ENCODE data around the gene TBX3.
A peak's percentile ranks its signal among the peaks of the same experiment; 100 is the strongest.

Gene TBX3

DNA sequence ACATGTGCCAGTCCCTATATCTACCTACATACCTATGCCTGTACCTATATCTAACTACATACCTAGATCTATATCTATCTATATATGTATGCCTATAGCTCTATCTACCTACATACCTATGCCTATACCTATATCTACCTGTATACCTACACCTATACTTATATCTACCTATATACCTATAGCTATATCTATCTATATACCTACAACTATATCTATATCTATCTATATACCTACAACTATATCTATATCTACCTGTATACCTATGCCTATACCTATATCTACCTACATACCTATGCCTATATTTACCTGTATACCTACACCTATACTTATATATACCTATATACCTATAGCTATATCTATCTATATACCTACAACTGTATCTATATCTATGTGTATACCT lies 56.6 kb downstream of the TBX3 start:
- DNase-seq (ENCODE audit: low read depth in 2 of 2), result no peak

DNA sequence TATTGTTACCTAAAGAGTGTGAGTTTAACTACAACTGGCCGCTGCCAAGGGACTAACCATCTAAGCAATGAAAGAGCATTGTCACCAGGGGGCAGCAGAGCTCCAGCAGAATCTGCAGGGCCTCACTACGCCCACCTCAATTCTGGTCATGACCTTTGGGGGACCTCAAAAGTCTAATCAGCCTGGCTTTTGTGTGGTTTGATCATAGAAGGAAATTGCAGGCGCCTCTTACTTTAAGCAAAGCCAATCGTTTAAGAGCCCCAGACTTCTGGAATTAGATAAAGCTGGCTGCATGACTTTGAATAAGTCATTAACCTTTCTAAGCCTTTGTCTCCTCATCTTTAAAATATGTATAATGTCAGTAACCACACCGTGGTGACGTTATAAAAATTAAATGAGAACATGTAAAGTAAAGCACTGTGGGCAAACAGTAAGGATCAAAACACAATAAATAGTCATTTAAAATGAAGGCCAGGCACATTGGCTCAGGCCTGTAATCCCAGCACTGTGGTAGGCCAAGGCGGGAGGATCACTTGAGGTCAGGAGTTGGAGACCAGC lies 58.6 kb downstream of the TBX3 start:
- DNase-seq (ENCODE audit: low read depth in 2 of 2), result peak in 1 of 2 donors; percentile 4

DNA sequence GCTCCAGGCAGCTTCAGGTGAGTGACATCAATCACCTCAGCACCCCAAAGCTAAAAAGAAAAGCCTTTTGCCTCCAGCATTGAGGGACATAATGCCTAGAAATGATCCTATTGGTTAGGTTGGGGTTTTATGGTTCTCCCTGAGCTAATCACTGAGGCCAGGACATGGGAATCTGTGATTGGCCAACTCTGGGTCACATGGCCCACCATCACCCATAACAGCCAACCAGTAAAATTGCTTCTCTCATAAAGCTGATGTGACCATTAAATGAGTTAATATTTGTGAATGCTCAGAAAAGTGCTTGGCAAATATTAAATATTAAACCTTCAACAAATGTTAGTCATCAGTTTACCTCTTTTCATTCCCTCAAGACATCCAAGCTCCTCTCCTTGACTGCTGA lies 60.2 kb downstream of the TBX3 start:
- no peak for DNase-seq (ENCODE audit: low read depth in 2 of 2)

All from stimulated activated CD4-positive, alpha-beta T cell treated with anti-CD3 and anti-CD28 coated beads, Interleukin-1b, Interleukin-23, amount 100 ng/mL, for 1 hour (primary cell).